K562 (cell line): Measurements from ENCODE around the gene OLAH. TPM values are rescaled to one million over a fixed set of nuclear protein-coding genes. Genes with fewer than 3 reads are reported as not detected.
A peak's percentile ranks its signal among the peaks of the same experiment; 100 is the strongest.

Experiments
- ATAC-seq: fragments of 200-7000 bp; cut with Tn5 transposase; 3 replicates; pipeline ENCODE4 v1.9.1; 2020; ENCODE audit warnings: moderate library complexity
- BruUV-seq: library from RNA; stranded (reverse); fragments of 400-500 nt; replicated peaks from 2 replicates; lab custom pipeline; 2021; lab: Mats Ljungman, UMichigan
- CTCF ChIA-PET: fragments of 300-600 bp; formaldehyde crosslinking; extraction: SDS; loops from one replicate; lab custom pipeline; 2021; ENCODE audit warnings: low intra/inter-chr PET ratio; lab: Yijun Ruan, JAX
- POLR2A ChIA-PET: fragments of 300-600, 350-650 bp; sonication (Branson Sonifier 250); formaldehyde crosslinking; extraction: SDS; loops from one replicate; lab custom pipeline; 2021; ENCODE audit warnings: antibody characterized with exemption, inconsistent platforms; lab: Yijun Ruan, JAX
- DNase-seq, 4 experiments: peaks; one replicate each; pipeline versions ENCODE4 v3.0.0 to v3.0.0-alpha.2; 2011 to 2018; ENCODE audit warnings: low spot score in 3 of 4, mixed read lengths in 3 of 4; ENCODE audit errors: extremely low read depth in 1 of 4
- FAIRE-seq: peaks from 2 replicates; lab custom pipeline; 2011; peaks lifted over from hg19 to GRCh38; lab: Jason Lieb, UNC
- H2AFZ ChIP-seq: 2 replicates; pipeline ENCODE4 v1.6.0; 2011; ENCODE audit warnings: low read depth, low read length, control low read depth, inconsistent platforms
- H3K27ac ChIP-seq: fragments of 200-600 bp; 3 replicates; pipeline ENCODE4 v1.8.0; 2011; ENCODE audit warnings: low read depth, mild to moderate bottlenecking, control low read depth, inconsistent platforms, low read length, moderate library complexity, mixed read lengths; ENCODE audit errors: extremely low read depth
- H3K27me3 ChIP-seq, 2 experiments: fragments of 300-600 bp in 1 of 2; 2 replicates in 1 of 2; 3 replicates in 1 of 2; pipeline versions ENCODE4 v1.6.0 to v1.8.0; 2011; ENCODE audit warnings: inconsistent platforms in 2 of 2, low read length in 2 of 2, mild to moderate bottlenecking in 1 of 2, mixed read lengths in 1 of 2, moderate library complexity in 1 of 2; ENCODE audit not compliant: control insufficient read depth in 2 of 2, insufficient read depth in 2 of 2
- H3K36me3 ChIP-seq: fragments of 300-600 bp; 3 replicates; pipeline ENCODE4 v1.8.0; 2011; ENCODE audit warnings: mild to moderate bottlenecking, low read length, inconsistent platforms; ENCODE audit not compliant: control insufficient read depth, insufficient read depth
- H3K4me1 ChIP-seq, 2 experiments: fragments of 200-600 bp in 1 of 2; replicated peaks in 1 of 2; 2 replicates in 1 of 2; 3 replicates in 1 of 2; pipeline versions ENCODE4 v1.5.1 to v1.8.0; 2011; ENCODE audit warnings: inconsistent platforms in 2 of 2, low read length in 2 of 2, mild to moderate bottlenecking in 1 of 2, mixed read lengths in 1 of 2, moderate library complexity in 1 of 2; ENCODE audit not compliant: control insufficient read depth in 2 of 2, insufficient read depth in 2 of 2
- H3K4me2 ChIP-seq: 2 replicates; pipeline ENCODE4 v1.6.1; 2011; ENCODE audit warnings: low read length, control low read depth, inconsistent platforms, mixed read lengths; ENCODE audit not compliant: insufficient read depth
- H3K4me3 ChIP-seq: fragments of 200-600 bp; sonication (generic), shearing (Covaris generic); 2 replicates; pipeline ENCODE4 v1.5.1; 2016; ENCODE audit warnings: control low read depth, inconsistent platforms
- H3K79me2 ChIP-seq: fragments of 200-600 bp; 3 replicates; pipeline ENCODE4 v1.8.0; 2011; ENCODE audit warnings: low read length, inconsistent platforms; ENCODE audit not compliant: control insufficient read depth, insufficient read depth
- H3K9ac ChIP-seq, 2 experiments: 2 replicates each; pipeline versions ENCODE4 v1.6.0 to v1.6.1; 2011; ENCODE audit warnings: low read depth in 2 of 2, low read length in 2 of 2, control low read depth in 1 of 2, inconsistent platforms in 1 of 2, mild to moderate bottlenecking in 1 of 2, mixed read lengths in 1 of 2; ENCODE audit not compliant: insufficient read depth in 1 of 2
- H3K9me1 ChIP-seq: one replicate; pipeline ENCODE4 v1.6.0; 2011; ENCODE audit warnings: inconsistent platforms, mild to moderate bottlenecking, low read length, moderate library complexity; ENCODE audit not compliant: control insufficient read depth, insufficient read depth
- H3K9me3 ChIP-seq: replicated peaks from 2 replicates; pipeline ENCODE4 v1.5.1; 2011; ENCODE audit warnings: low read depth, low read length, inconsistent platforms; ENCODE audit not compliant: control insufficient read depth, insufficient read depth
- H4K20me1 ChIP-seq: replicated peaks from 2 replicates; pipeline ENCODE4 v1.6.1; 2011; ENCODE audit warnings: low read length, inconsistent platforms, mixed read lengths; ENCODE audit not compliant: control insufficient read depth, insufficient read depth
- ARID1B ChIP-seq: fragments of 450-650 bp; IDR thresholded peaks from 2 replicates; pipeline ENCODE4 v1.6.1; 2016; ENCODE audit warnings: antibody characterized with exemption, mild to moderate bottlenecking, inconsistent platforms
- CHD1 ChIP-seq: fragments of 200-600 bp; sonication (generic); IDR thresholded peaks from one replicate; pipeline ENCODE4 v1.6.1; 2012; ENCODE audit warnings: mild to moderate bottlenecking, moderate library complexity, low read length, inconsistent platforms
- GTF2A2 ChIP-seq: IDR thresholded peaks from 2 replicates; pipeline ENCODE4 v1.6.1; 2016; ENCODE audit warnings: mild to moderate bottlenecking, missing genetic modification characterization, missing compliant biosample characterization
- HLTF ChIP-seq: fragments of 450-650 bp; IDR thresholded peaks from 2 replicates; pipeline ENCODE4 v1.6.1; 2016
- TRIM28 ChIP-seq: fragments of 450-650 bp; IDR thresholded peaks from 2 replicates; pipeline ENCODE4 v1.6.1; 2017
- ZNF644 ChIP-seq: fragments of 200-800 bp; sonication (Bioruptor generic); IDR thresholded peaks from 2 replicates; pipeline ENCODE4 v1.6.1; 2016; ENCODE audit warnings: low read depth, missing genetic modification characterization, missing compliant biosample characterization
- ZNF830 ChIP-seq: fragments of 250-450 bp; sonication (Bioruptor Pico); IDR thresholded peaks from 2 replicates; pipeline ENCODE4 v1.5.0; 2021; ENCODE audit warnings: mild to moderate bottlenecking
- WGBS: fragments of 100-300 bp; shearing (Covaris generic); methylation state at CpG from one replicate; pipeline ENCODE4 v1.1.6; 2016; ENCODE audit warnings: low coverage, mixed read lengths; ENCODE audit not compliant: insufficient coverage; ENCODE audit errors: missing lambda C conversion rate; 5-methylcytosine and 5-hydroxymethylcytosine counted together
- in situ Hi-C: fragments of 300-500 bp; cut with MboI; formaldehyde crosslinking; loops from 4 replicates; pipeline ENCODE4 v1.15.0; 2018; ENCODE audit warnings: inconsistent platforms, mixed read lengths
- intact Hi-C: fragments of 100-400 bp; cut with micrococcal nuclease; formaldehyde crosslinking; loops from 2 replicates; pipeline ENCODE4 v1.14.2; 2022
- polyA plus RNA-seq, 8 experiments: library from polyadenylated mRNA; depleted of rRNA in 4 of 8; stranded (reverse) in 5 of 8; unstranded in 3 of 8; fragments of >200 nt; fragmentation: Nextera tagmentation in 2 of 8; fragmentation: Illumina TruSeq in 1 of 8; extraction: Ambion mirVana in 2 of 8; extraction: Trizol in 1 of 8; gene quantifications; 2 replicates each; pipeline versions ENCODE4 v1.2.1 to v1.2.3, GENCODE V29; 2011 to 2014; ENCODE audit warnings: inconsistent platforms in 1 of 8, missing spikeins in 1 of 8
- total RNA-seq, 7 experiments: library from RNA; depleted of rRNA in 6 of 7; stranded (reverse); fragments of >200 nt in 6 of 7; fragmentation: Illumina TruSeq in 2 of 7; extraction: Trizol in 2 of 7; gene quantifications; 2 replicates each; pipeline versions ENCODE4 v1.2.1 to v1.2.3, GENCODE V29; 2011 to 2021; ENCODE audit warnings: low replicate concordance in 1 of 7

The OLAH gene
- total and polyA plus RNA-seq, 9 of the 15 experiments (the other 6 are each of a cell fraction or from before 2014, with no cell fraction given), result 0.11 to 0.45 (median 0.18) TPM; not detected in 3

- Histone ChIP-seq H4K20me1 (no peaks in the 10 kb centered on the region), H3K4me2 (no peak overlapping the region), H2AFZ (no peak overlapping the region), H3K27ac (no peak overlapping the region), H3K9ac (no peak overlapping the region), H3K4me3 (no peak overlapping the region), H3K79me2 (no peaks in the 10 kb centered on the region), H3K27me3 (peaks cover 3 to 7% of the 10 kb centered on the region in 2 experiments; a peak in 1 of 5 replicates), H3K9me3 (peaks cover 6% of the 10 kb centered on the region; the same call in 1 of the 2 replicates), H3K4me1 (no peaks in the 10 kb centered on the region), H3K36me3 (no peaks in the 10 kb centered on the region), H3K9me1 (no peaks in the 10 kb centered on the region)
- FAIRE-seq (no peak), ATAC-seq (no peak), DNase-seq (no peak)
- no TSS peak for BruUV-seq
- TF ChIP-seq ZNF644 (tag) (no peak), ZNF830 (CRISPR knock-in tag) (no peak)
- in situ Hi-C loops (no loop called here), intact Hi-C loops (no loop called here)
- WGBS, result 2% methylated on average over 4 of the region's 4 CpGs
- ChIA-PET POLR2A (interaction anchor here (0.6 kb wide), 1 partner anchor 520 kb away, joined by 3 read pairs; no protein-coding TSS in a partner anchor), CTCF (no interaction called here)
These were observed 25.5 kb downstream of the OLAH start for GRCh38 chr10:15069230-15069629.

- DNase-seq (peak in 1 of 4 experiments; percentile 13), ATAC-seq (no peak), FAIRE-seq (no peak)
- Histone ChIP-seq H4K20me1 (no peaks in the 10 kb centered on the region), H3K27ac (no peak overlapping the region), H3K79me2 (no peaks in the 10 kb centered on the region), H3K9ac (no peak overlapping the region), H3K9me1 (no peaks in the 10 kb centered on the region), H3K27me3 (peaks cover 3 to 7% of the 10 kb centered on the region in 2 experiments; a peak in 1 of 5 replicates), H3K4me3 (no peak overlapping the region), H3K4me1 (no peaks in the 10 kb centered on the region), H3K36me3 (no peaks in the 10 kb centered on the region), H3K4me2 (no peak overlapping the region), H3K9me3 (peaks cover 6% of the 10 kb centered on the region; the same call in 1 of the 2 replicates), H2AFZ (0 out of 2 replicates have a peak overlapping the region, but pooled peaks have one; percentile 9)
- BruUV-seq, result no TSS peak
- POLR2A ChIA-PET, result no interaction called here
- WGBS, result 28% methylated on average over 5 of the region's 5 CpGs
- in situ Hi-C loops (no loop called here), intact Hi-C loops (no loop called here)
- peak; percentile 83 for TF ChIP-seq HLTF
- TF ChIP-seq CHD1, result no peak
- no peak for TF ChIP-seq GTF2A2 (tag)
- peak; percentile 62; the same call in 1 of the 2 replicates for TF ChIP-seq TRIM28
- 0 out of 2 replicates have a peak, but pooled peaks have one; percentile 18 for TF ChIP-seq ARID1B
- CTCF ChIA-PET, result no interaction called here
These were observed 28.6 kb downstream of the OLAH start for GRCh38 chr10:15072358-15072757.
